NCI-H128 (cell line): ENCODE measurements around the gene TLCD3A.

Source experiments
- DNase-seq: peaks from one replicate; lab custom pipeline; 2025; ENCODE audit not compliant: unreplicated experiment; lab: John Stamatoyannopoulos, UW

TLCD3A gene

GRCh38 chr17:705863-706262, 26.5 kb upstream of the TLCD3A start:
- no peak for DNase-seq

GRCh38 chr17:708132-708531, 24.3 kb upstream of the TLCD3A start:
- no peak for DNase-seq

- DNase-seq: no peak
Measured at GRCh38 chr17:718075-718474, 14.3 kb upstream of the TLCD3A start.

- no peak for DNase-seq
Measured at GRCh38 chr17:720706-721539, 11.5 kb upstream of the TLCD3A start.

GRCh38 chr17:721540-721937, 10.9 kb upstream of the TLCD3A start:
- no peak for DNase-seq

GRCh38 chr17:725084-725483, 7.3 kb upstream of the TLCD3A start:
- no peak for DNase-seq

GRCh38 chr17:725746-726145, 6.7 kb upstream of the TLCD3A start:
- DNase-seq: no peak

GRCh38 chr17:726271-726919, 6.0 kb upstream of the TLCD3A start:
- DNase-seq: no peak

- no peak for DNase-seq
Measured at GRCh38 chr17:728911-729310, 3.5 kb upstream of the TLCD3A start.

- DNase-seq: no peak
Measured at GRCh38 chr17:731644-732066, 741 bp upstream of the TLCD3A start.

- no peak for DNase-seq
Measured at GRCh38 chr17:732902-733720, 715 bp downstream of the TLCD3A start.

- DNase-seq: no peak
Measured at GRCh38 chr17:733743-734142, 1.3 kb downstream of the TLCD3A start.

- no peak for DNase-seq
Measured at GRCh38 chr17:737561-738113, 5.2 kb downstream of the TLCD3A start.

- no peak for DNase-seq
Measured at GRCh38 chr17:740240-741017, 8.0 kb downstream of the TLCD3A start.

- no peak for DNase-seq
Measured at GRCh38 chr17:742147-742793, 9.9 kb downstream of the TLCD3A start.

- DNase-seq: no peak
Measured at GRCh38 chr17:743139-743538, 10.7 kb downstream of the TLCD3A start.

- no peak for DNase-seq
Measured at GRCh38 chr17:744937-745336, 12.5 kb downstream of the TLCD3A start.

GRCh38 chr17:745406-745805, 13.0 kb downstream of the TLCD3A start:
- DNase-seq: no peak

GRCh38 chr17:746181-746580, 13.8 kb downstream of the TLCD3A start:
- no peak for DNase-seq
